Measurements from ENCODE around the gene SSB. TPM values are rescaled to one million over a fixed set of nuclear protein-coding genes. Genes with fewer than 3 reads are reported as not detected.

Gene SSB
- total and polyA plus RNA-seq, 9 of the 15 experiments (the other 6 are each of a cell fraction or from before 2014, with no cell fraction given): 317 to 849 (median 515) TPM

DNA sequence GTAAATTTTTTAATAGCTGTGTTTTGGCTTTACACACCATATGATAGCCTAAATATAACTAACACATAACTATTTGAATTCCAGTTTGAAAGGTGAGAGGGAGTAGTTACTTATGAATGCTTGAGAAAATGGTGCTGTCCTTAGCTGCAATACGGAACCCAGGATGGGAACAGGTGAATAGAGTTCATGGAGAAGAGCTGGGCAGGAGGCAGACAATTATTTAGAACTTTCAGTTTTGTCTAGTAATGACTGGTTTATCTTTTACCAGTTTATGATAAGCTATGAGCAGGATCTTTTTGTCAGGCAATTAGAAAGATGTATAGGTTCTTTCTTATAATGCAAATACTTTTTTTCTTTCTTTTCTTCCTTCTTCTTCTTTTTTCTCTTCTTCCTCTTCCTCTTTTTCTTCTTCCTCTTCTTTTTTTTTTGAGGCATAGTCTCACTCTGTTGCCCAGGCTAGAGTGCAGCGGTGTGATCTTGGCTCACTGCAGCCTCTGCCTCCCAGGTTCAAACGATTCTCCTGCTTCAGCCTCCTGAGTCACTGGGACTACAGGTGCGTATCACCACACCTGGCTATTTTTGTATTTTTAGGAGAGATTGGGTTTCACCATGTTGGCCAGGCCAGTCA is 54.5 kb downstream of the SSB start (continued):
- TF ChIP-seq, protein P1, sequence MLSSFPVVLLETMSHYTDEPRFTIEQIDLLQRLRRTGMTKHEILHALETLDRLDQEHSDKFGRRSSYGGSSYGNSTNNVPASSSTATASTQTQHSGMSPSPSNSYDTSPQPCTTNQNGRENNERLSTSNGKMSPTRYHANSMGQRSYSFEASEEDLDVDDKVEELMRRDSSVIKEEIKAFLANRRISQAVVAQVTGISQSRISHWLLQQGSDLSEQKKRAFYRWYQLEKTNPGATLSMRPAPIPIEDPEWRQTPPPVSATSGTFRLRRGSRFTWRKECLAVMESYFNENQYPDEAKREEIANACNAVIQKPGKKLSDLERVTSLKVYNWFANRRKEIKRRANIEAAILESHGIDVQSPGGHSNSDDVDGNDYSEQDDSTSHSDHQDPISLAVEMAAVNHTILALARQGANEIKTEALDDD (IDR thresholded peaks at IDR 0.05): peak; percentile 92
- TF ChIP-seq PHB2 (IDR thresholded peaks at IDR 0.05; ENCODE audit: low read depth) (peak; percentile 39; the same call in 1 of the 2 replicates), ZEB2 (IDR thresholded peaks at IDR 0.05) (peak; percentile 49; the same call in 1 of the 2 replicates), HDAC2 (IDR thresholded peaks at IDR 0.05) (0 out of 2 replicates have a peak, but pooled peaks have one; percentile 34), SMARCA4 (IDR thresholded peaks at IDR 0.05) (peak; percentile 46; the same call in 1 of the 2 replicates), EHMT2 (IDR thresholded peaks at IDR 0.05) (peak; percentile 41; the same call in 1 of the 2 replicates), CXXC5 (CRISPR knock-in tag; IDR thresholded peaks at IDR 0.05) (peak; percentile 12; the same call in 1 of the 2 replicates), RFX7 (CRISPR knock-in tag; IDR thresholded peaks at IDR 0.05) (no peak), CC2D1A (IDR thresholded peaks at IDR 0.05) (peak; percentile 45; the same call in 1 of the 2 replicates), MTA2 (IDR thresholded peaks at IDR 0.05; ENCODE audit: low read depth) (0 out of 2 replicates have a peak, but pooled peaks have one; percentile 31), MTA1 (IDR thresholded peaks at IDR 0.05; ENCODE audit: borderline replicate concordance) (peak; percentile 75), SAP30 (IDR thresholded peaks at IDR 0.05; ENCODE audit: borderline replicate concordance, insufficient read depth, low read depth, low read length, poor library complexity, severe bottlenecking) (no peak)
- TF ChIP-seq, protein P2, sequence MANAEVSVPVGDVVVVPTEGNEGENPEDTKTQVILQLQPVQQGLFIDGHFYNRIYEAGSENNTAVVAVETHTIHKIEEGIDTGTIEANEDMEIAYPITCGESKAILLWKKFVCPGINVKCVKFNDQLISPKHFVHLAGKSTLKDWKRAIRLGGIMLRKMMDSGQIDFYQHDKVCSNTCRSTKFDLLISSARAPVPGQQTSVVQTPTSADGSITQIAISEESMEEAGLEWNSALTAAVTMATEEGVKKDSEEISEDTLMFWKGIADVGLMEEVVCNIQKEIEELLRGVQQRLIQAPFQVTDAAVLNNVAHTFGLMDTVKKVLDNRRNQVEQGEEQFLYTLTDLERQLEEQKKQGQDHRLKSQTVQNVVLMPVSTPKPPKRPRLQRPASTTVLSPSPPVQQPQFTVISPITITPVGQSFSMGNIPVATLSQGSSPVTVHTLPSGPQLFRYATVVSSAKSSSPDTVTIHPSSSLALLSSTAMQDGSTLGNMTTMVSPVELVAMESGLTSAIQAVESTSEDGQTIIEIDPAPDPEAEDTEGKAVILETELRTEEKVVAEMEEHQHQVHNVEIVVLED (CRISPR knock-in tag; IDR thresholded peaks at IDR 0.05): no peak
- TF ChIP-seq, protein P3, sequence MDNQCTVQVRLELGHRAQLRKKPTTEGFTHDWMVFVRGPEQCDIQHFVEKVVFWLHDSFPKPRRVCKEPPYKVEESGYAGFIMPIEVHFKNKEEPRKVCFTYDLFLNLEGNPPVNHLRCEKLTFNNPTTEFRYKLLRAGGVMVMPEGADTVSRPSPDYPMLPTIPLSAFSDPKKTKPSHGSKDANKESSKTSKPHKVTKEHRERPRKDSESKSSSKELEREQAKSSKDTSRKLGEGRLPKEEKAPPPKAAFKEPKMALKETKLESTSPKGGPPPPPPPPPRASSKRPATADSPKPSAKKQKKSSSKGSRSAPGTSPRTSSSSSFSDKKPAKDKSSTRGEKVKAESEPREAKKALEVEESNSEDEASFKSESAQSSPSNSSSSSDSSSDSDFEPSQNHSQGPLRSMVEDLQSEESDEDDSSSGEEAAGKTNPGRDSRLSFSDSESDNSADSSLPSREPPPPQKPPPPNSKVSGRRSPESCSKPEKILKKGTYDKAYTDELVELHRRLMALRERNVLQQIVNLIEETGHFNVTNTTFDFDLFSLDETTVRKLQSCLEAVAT (IDR thresholded peaks at IDR 0.05): 0 out of 4 replicates have a peak, but pooled peaks of 1 of the 2 experiments have one; percentile 43
- TF ChIP-seq, protein P4, sequence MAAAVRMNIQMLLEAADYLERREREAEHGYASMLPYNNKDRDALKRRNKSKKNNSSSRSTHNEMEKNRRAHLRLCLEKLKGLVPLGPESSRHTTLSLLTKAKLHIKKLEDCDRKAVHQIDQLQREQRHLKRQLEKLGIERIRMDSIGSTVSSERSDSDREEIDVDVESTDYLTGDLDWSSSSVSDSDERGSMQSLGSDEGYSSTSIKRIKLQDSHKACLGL (CRISPR knock-in tag; IDR thresholded peaks at IDR 0.05; ENCODE audit: borderline replicate concordance, poor library complexity, severe bottlenecking): no peak
